Astrocyte of the spinal cord (primary cell): ENCODE measurements around the gene MREG.
A peak's percentile ranks its signal among the peaks of the same experiment; 100 is the strongest.
"Not testable (repeated sequence)": the region's sequence is repeated elsewhere in the genome, so short reads cannot be mapped to it uniquely, and the experiment has no call there.

ENCODE experiments used
- DNase-seq: peaks from one replicate; pipeline ENCODE4 v3.0.0; 2011; ENCODE audit warnings: low read depth, low spot score
- H3K4me3 ChIP-seq: 2 replicates; pipeline ENCODE4 v1.5.1; 2011; ENCODE audit warnings: low read depth, mild to moderate bottlenecking, low read length, moderate library complexity
- CTCF ChIP-seq: IDR thresholded peaks from 2 replicates; pipeline ENCODE4 v1.5.1; 2012; ENCODE audit warnings: low read depth, mild to moderate bottlenecking, low read length, inconsistent platforms
- in situ Hi-C: cut with HindIII; loops from 2 replicates; pipeline ENCODE4 v1.10.0; 2017; ENCODE audit warnings: low sequenced_read_pairs

MREG gene

GRCh38 chr2:216015722-216016464 lies 2.5 kb upstream of the MREG start:
- H3K4me3 ChIP-seq: no peak overlapping the region
- in situ Hi-C loops: no loop called here
- no peak for DNase-seq
- TF ChIP-seq CTCF: no peak

- TF ChIP-seq CTCF: no peak
- H3K4me3 ChIP-seq: no peak overlapping the region
- in situ Hi-C loops: no loop called here
- no peak for DNase-seq
These were observed 1.6 kb upstream of the MREG start for GRCh38 chr2:216014986-216015385.

- DNase-seq: no peak
- H3K4me3 ChIP-seq: no peak overlapping the region
- TF ChIP-seq CTCF: no peak
- in situ Hi-C loops: no loop called here
These were observed 655 bp upstream of the MREG start for GRCh38 chr2:216014006-216014405.

- no peak for DNase-seq
- in situ Hi-C loops: no loop called here
- H3K4me3 ChIP-seq: peak overlapping the region; percentile 58
- no peak for TF ChIP-seq CTCF
These were observed 596 bp downstream of the MREG start for GRCh38 chr2:216012830-216013079.

- TF ChIP-seq CTCF: peak; percentile 8
- in situ Hi-C loops: no loop called here
- no peak for DNase-seq
- peak overlapping the region; percentile 58 for H3K4me3 ChIP-seq
These were observed 1.1 kb downstream of the MREG start for GRCh38 chr2:216012133-216012829.

- DNase-seq, H3K4me3 ChIP-seq, in situ Hi-C loops: not testable (repeated sequence)
These were observed 4.1 kb downstream of the MREG start for GRCh38 chr2:216009215-216009614.

GRCh38 chr2:216008387-216008786 lies 5.0 kb downstream of the MREG start:
- DNase-seq: no peak
- TF ChIP-seq CTCF: no peak
- in situ Hi-C loops: no loop called here
- no peak overlapping the region for H3K4me3 ChIP-seq
